ENCODE data around the gene CACNB4.
"Not testable (repeated sequence)": the region's sequence is repeated elsewhere in the genome, so short reads cannot be mapped to it uniquely, and the experiment has no call there.

Gene CACNB4

GRCh38 chr2:151905963-151906632, 192.7 kb downstream of the CACNB4 start:
- DNase-seq (ENCODE audit: low read depth in 2 of 2), result no peak

DNA sequence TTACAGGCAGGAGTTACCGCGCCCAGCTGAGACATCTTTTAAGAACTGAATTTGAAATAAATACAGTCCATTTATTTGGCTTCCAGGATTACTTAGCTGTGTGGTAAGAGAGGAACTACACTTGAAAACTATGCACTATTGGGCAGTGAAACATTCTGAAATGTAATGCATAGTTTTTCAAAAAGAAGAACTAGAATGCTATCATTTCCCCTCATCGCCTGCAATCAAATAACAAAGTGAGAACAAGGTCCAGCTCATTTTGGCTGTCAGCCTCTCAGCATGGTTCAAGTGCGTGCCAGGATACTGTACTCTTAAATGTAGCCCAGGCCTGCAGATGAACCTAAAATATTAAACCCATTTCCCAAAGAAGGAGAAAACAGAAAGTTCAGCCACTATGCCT, 194.0 kb downstream of the CACNB4 start:
- no peak for DNase-seq (ENCODE audit: low read depth in 2 of 2)

GRCh38 chr2:151904021-151904420, 194.8 kb downstream of the CACNB4 start:
- no peak for DNase-seq (ENCODE audit: low read depth in 2 of 2)

DNA sequence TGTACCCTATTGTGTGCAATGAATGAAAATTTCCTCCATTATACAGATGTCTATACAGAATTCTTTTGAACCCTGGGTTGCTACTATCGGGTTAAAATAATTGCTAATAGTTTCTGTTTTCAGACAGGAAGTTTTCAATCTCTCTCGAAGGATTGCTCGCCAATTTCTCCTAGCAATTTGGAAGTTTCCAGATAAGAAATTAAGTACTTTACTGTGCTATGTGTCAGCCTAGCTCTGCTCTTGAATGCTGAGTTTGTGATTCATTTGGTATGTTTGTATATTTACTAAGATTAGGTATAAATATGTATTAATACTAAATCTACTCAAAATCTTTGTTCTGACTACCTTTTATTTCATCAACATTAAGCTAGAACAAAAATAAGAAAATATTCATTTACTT, 196.0 kb downstream of the CACNB4 start:
- no peak for DNase-seq (ENCODE audit: low read depth in 2 of 2)

- no peak for DNase-seq (ENCODE audit: low read depth in 2 of 2)
These were observed 198.5 kb downstream of the CACNB4 start for GRCh38 chr2:151900331-151900730.

DNA sequence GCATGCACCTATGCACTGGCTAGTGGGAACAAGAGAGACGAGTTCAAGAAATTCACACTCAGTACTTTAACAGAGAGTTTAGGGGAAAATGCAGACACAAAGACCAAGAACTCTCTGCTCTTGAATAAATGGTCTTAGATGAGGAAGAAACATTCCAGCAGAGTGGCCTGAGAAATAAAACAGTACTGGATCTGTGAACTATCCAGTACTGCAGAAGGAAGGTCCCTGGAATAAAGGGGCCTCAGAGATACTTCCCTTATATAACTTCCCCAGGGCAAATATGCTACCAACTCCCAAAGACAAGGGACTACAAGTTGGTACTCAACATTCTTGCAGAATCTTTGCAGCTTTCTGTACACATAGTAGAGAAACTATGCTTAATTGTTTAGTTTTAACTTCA, 199.7 kb downstream of the CACNB4 start:
- DNase-seq (ENCODE audit: low read depth in 2 of 2), result no peak

GRCh38 chr2:151891566-151892194, 207.2 kb downstream of the CACNB4 start:
- no peak for DNase-seq (ENCODE audit: low read depth in 2 of 2)

DNA sequence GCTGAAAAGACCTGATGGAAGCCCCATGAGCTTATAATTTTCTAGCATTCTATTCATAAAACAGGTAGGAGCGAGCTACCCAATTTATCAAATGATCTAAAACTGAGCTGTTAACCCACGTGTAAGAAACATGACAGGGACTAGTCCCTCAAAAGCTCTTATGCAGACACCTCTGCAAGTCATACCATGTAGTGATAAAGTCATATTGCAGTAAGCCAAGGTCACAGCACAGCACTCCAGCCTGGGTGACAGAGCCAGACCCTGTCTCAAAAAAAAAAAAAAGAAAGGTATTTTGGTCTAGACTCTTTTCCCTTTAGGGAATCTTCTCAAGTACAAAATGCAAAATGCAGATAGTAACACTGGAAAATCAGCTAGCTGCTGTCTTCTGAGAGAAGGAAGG, 211.7 kb downstream of the CACNB4 start:
- DNase-seq (ENCODE audit: low read depth in 2 of 2), result no peak

DNA sequence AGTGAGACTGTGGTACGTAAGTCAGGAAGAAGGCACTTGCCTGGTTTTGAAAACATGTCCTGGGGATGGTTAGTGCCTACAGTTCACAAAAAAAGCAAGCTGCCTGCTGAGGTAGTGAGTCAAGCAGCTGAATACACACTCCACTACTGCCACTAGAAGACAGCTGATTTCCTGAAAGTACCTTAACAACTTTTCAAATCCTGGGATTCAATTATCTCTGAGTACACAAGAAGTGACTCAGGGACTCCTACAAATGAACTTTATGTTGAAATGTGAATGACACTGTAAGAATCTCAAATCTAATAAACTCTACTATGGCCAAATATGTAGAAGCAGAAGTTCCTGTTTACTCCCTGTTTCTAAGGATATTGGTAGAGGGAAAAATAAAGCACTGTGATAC, 212.6 kb downstream of the CACNB4 start:
- DNase-seq (ENCODE audit: low read depth in 2 of 2), result no peak

DNA sequence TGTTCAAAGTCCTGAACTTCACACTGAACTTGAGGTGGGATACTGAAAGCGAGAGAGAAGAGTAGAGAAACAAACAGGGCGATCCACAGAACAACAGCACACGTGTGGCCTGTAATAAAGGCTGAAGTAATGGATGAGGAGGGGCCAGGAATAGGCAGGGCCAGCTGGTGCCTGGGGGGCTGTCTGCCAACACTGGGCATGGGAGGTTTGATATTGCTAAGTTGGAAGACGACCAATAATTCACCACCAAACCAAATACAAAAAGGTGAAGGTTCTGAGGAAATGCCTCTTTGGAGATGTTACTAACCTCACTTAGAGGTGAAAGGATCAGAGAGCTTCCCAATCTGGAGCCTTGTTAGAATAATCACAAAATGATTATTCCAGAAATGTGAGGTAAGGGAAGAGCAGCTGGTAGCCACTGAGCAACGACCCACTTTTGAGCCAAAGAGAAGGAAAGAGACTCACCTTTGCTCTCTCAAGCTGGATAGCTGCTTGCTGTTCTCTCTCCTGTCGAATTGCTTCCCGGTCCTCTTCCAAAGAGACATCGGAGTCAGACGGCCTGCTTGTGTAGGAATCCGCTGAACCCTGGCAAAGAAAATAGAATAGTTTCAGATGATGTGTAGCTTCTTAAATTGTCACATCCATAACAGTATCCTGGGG, 215.9 kb downstream of the CACNB4 start:
- DNase-seq (ENCODE audit: low read depth in 2 of 2), result no peak

GRCh38 chr2:151881342-151881741, 217.5 kb downstream of the CACNB4 start:
- DNase-seq (ENCODE audit: low read depth in 2 of 2), result no peak

DNA sequence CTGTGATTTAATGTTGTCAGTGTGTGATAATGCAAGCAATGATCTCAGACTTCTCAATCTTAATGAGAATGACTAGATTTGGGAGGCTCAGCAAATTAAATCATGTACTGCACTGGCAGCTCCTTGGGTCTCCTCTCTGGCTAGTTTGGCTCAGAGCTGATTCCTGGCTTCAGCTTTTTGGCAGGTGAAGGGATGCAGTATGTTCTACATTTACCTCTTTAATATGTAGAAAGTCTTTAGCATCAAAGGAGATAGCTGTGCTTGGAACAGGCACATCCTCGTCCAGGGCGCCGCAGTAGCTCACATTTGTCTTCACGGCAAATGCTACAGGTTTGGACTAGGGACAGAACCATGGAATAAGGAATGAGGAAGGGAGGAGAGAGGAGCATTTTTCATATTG, 218.3 kb downstream of the CACNB4 start:
- no peak for DNase-seq (ENCODE audit: low read depth in 2 of 2)

GRCh38 chr2:151878655-151879563, 219.9 kb downstream of the CACNB4 start:
- no peak for DNase-seq (ENCODE audit: low read depth in 2 of 2)

DNA sequence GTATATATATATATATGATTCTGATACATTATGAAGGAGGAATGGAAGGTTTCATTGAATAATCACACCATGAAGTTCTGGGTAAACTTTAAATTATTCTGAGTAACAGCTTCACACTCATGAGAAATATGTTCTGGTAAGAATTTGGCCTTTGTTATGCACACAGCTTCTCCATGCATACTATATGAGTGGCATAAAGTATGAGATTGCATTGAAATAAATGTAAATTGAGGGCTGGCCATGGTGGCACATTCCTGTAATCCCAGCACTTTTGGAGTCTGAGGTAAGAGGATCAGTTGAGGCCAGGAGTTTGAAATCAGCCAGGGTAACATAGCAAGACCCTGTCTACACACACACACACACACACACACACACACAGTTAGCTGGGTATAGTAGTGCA, 220.6 kb downstream of the CACNB4 start:
- DNase-seq (ENCODE audit: low read depth in 2 of 2), result no peak

GRCh38 chr2:151875631-151876030, 223.2 kb downstream of the CACNB4 start:
- DNase-seq (ENCODE audit: low read depth in 2 of 2), result not testable (repeated sequence)

DNA sequence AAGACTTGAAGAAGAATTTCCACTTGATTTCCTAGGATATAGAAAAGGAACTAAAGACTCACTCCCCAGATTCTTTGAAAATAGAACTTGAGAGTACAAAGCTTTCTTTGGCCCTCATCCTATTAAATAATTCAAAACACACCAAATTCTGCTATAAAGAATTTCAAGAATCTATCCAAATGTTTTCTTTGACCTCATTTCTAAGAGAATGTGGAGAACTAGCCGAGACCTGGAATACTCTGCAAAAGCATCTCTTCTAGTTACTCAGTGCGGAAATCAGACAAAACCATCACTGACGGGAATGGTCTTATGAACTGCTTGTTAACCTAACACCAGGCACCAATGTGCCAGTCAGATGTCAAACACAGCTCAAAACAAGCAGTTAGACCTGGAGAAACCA, 226.4 kb downstream of the CACNB4 start:
- DNase-seq (ENCODE audit: low read depth in 2 of 2), result no peak

- no peak for DNase-seq (ENCODE audit: low read depth in 2 of 2)
These were observed 229.6 kb downstream of the CACNB4 start for GRCh38 chr2:151869291-151869690.

DNA sequence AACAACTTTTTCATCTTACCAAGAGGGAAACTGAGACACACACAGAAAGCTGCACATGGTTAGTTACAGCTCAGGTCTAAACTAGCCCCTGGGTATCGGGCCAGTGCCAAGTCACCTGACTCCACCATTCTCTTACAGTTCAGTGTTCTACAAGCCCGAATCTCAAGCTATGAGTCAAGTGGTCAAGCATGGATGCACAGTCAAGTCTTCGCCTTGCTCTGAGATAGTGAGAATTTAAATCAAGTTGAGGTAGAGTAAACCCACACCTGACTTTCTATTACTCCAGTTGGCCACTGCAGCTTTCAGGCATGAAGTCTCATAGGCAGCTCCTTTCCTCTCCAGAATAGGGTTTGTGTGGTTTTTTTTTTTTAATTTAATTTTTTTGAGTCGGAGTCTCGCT, 236.1 kb downstream of the CACNB4 start:
- no peak for DNase-seq (ENCODE audit: low read depth in 2 of 2)

- no peak for DNase-seq (ENCODE audit: low read depth in 2 of 2)
These were observed 237.7 kb downstream of the CACNB4 start for GRCh38 chr2:151861174-151861573.

DNA sequence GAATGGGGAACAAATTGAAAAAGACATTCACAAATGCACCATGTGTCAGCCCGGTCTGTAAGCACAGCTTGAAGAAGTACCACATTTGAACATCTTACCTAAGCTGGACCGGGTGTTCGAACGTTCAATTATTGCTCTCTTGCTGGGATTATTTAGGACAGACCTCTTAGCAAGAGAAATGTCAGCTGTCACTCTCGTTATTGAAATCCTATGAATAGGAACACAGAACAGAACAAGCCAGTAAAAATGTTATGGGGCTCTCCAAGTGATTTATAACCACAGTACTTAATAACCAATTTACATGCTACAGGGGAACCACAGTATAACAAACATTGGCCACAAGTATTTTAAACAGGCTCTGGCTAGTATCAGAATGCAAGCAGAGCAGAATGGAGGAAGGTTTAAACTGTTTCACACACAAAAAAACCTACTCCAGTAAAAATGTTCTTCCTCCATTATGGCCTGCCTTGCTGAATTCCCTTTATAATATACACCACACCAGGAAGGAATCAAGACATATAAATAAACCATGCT, 238.2 kb downstream of the CACNB4 start:
- DNase-seq (ENCODE audit: low read depth in 2 of 2), result no peak

GRCh38 chr2:151860210-151860609, 238.6 kb downstream of the CACNB4 start:
- no peak for DNase-seq (ENCODE audit: low read depth in 2 of 2)

GRCh38 chr2:151857650-151858049, 241.2 kb downstream of the CACNB4 start:
- no peak for DNase-seq (ENCODE audit: low read depth in 2 of 2)
